ENCODE data around the gene PIEZO1.

- TF ChIP-seq EZH2 (IDR thresholded peaks at IDR 0.05) (no peak), POLR2AphosphoS5 (IDR thresholded peaks at IDR 0.05; ENCODE audit: borderline replicate concordance, low read depth, low read length) (no peak)
Observed at GRCh38 chr16:88747588-88748301, 37.3 kb downstream of the PIEZO1 start.

All from SK-N-MC (cell line).